Fibroblast of lung (primary cell): ENCODE data around the gene CHMP4A.

Experiments used
- EZH2 ChIP-seq: IDR thresholded peaks from 2 replicates; pipeline ENCODE4 v1.5.1; 2012; ENCODE audit warnings: low read length, control low read depth, mild to moderate bottlenecking; ENCODE audit errors: missing control alignments
- TF ChIP-seq, protein P1 (sequence below), 2 donors: IDR thresholded peaks in 1 of 2; conservative IDR thresholded peaks in 1 of 2; 1 replicate in 1 of 2; 2 replicates in 1 of 2; pipeline ENCODE4 v1.5.1; 2011 to 2012; ENCODE audit warnings: low read length in 2 of 2, control low read depth in 1 of 2, inconsistent platforms in 1 of 2, low read depth in 1 of 2, mild to moderate bottlenecking in 1 of 2

DNA sequence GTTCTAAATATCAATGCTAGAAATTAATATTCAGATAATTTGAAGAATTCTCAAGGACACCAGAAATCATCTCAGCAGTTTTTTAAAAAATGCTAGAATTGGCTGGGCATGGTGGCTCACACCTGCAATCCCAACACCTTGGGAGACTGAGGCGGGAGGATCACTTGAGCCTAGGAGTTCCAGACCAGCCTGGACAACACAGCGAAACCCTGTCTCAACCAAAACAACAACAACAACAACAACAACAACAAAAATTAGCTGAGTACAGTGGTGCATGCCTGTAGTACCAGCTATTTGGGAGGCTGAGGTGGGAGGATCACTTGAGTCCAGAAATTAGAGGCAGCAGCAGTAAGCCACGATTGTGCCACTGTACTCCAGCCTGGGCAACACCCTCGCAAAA is 5.8 kb upstream of the CHMP4A start:
- no peak for TF ChIP-seq EZH2
- TF ChIP-seq, protein P1, sequence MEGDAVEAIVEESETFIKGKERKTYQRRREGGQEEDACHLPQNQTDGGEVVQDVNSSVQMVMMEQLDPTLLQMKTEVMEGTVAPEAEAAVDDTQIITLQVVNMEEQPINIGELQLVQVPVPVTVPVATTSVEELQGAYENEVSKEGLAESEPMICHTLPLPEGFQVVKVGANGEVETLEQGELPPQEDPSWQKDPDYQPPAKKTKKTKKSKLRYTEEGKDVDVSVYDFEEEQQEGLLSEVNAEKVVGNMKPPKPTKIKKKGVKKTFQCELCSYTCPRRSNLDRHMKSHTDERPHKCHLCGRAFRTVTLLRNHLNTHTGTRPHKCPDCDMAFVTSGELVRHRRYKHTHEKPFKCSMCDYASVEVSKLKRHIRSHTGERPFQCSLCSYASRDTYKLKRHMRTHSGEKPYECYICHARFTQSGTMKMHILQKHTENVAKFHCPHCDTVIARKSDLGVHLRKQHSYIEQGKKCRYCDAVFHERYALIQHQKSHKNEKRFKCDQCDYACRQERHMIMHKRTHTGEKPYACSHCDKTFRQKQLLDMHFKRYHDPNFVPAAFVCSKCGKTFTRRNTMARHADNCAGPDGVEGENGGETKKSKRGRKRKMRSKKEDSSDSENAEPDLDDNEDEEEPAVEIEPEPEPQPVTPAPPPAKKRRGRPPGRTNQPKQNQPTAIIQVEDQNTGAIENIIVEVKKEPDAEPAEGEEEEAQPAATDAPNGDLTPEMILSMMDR (conservative IDR thresholded peaks at IDR 0.05 in 1 of 2, IDR thresholded peaks at IDR 0.05 in 1 of 2; ENCODE audit: low read depth in 1 of 2, low read length in 2 of 2) = no peak
